Uterus (tissue), 2 donors: ENCODE data around the gene SLC39A13.

Experiments
- CTCF ChIP-seq, 4 experiments: fragments of 200-600 bp in 2 of 4; fragments of 450-650 bp in 2 of 4; sonication (generic) in 2 of 4; IDR thresholded peaks; one replicate each; pipeline ENCODE4 v1.5.1; 2016 to 2019; ENCODE audit warnings: antibody characterized with exemption in 4 of 4, mild to moderate bottlenecking in 2 of 4, moderate library complexity in 1 of 4
- POLR2A ChIP-seq, 2 donors: fragments of 450-650 bp; IDR thresholded peaks; one replicate each; pipeline ENCODE4 v1.6.1; 2016; ENCODE audit warnings: antibody characterized with exemption in 2 of 2, mild to moderate bottlenecking in 1 of 2, moderate library complexity in 1 of 2

DNA sequence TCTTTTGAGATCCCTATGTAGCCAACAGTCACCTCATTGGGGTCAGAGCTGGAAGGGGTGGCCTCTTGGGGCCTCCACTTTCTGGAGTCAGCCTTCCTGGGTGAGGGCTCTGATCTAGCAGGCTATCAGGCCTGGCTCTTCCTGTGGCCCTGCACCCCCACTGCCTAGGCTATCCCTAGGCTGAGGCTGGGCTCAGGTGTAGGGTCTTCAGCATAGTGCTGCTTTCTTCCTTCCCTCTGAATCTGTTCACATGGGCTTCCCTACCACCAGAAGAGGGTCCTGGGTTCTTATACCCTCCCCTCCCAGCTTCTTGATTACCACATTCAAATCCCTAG is 29.6 kb upstream of the SLC39A13 start:
- TF ChIP-seq POLR2A (IDR thresholded peaks at IDR 0.05) (no peak), CTCF (IDR thresholded peaks at IDR 0.05) (no peak)
